GM15510 (cell line): ENCODE data around the gene TNPO1.
A peak's percentile ranks its signal among the peaks of the same experiment; 100 is the strongest.

Experiments used
- POLR2A ChIP-seq: IDR thresholded peaks from 3 replicates; pipeline ENCODE4 v1.6.1; 2011; ENCODE audit warnings: borderline replicate concordance; ENCODE audit not compliant: insufficient read length; ENCODE audit errors: extremely low read depth

TNPO1 gene

GRCh38 chr5:72841756-72842535 is 25.5 kb downstream of the TNPO1 start:
- no peak for TF ChIP-seq POLR2A

GRCh38 chr5:72842816-72843215 is 26.4 kb downstream of the TNPO1 start:
- TF ChIP-seq POLR2A, result no peak

GRCh38 chr5:72844218-72844603 is 27.8 kb downstream of the TNPO1 start:
- TF ChIP-seq POLR2A, result no peak

- no peak for TF ChIP-seq POLR2A
These were observed 29.4 kb downstream of the TNPO1 start for GRCh38 chr5:72845889-72846288.

- TF ChIP-seq POLR2A, result no peak
These were observed 30.0 kb downstream of the TNPO1 start for GRCh38 chr5:72846483-72846882.

- TF ChIP-seq POLR2A, result no peak
These were observed 31.0 kb downstream of the TNPO1 start for GRCh38 chr5:72847439-72847838.

- peak; percentile 96 for TF ChIP-seq POLR2A
These were observed 31.6 kb downstream of the TNPO1 start for GRCh38 chr5:72847989-72848473.

- peak; percentile 49 for TF ChIP-seq POLR2A
These were observed 32.3 kb downstream of the TNPO1 start for GRCh38 chr5:72848474-72849428.

- no peak for TF ChIP-seq POLR2A
These were observed 33.1 kb downstream of the TNPO1 start for GRCh38 chr5:72849546-72849945.

- TF ChIP-seq POLR2A, result no peak
These were observed 33.7 kb downstream of the TNPO1 start for GRCh38 chr5:72850113-72850512.

- no peak for TF ChIP-seq POLR2A
These were observed 35.9 kb downstream of the TNPO1 start for GRCh38 chr5:72852356-72852755.

- no peak for TF ChIP-seq POLR2A
These were observed 38.0 kb downstream of the TNPO1 start for GRCh38 chr5:72854419-72854818.

GRCh38 chr5:72855821-72856220 is 39.4 kb downstream of the TNPO1 start:
- no peak for TF ChIP-seq POLR2A

GRCh38 chr5:72857396-72857795 is 40.9 kb downstream of the TNPO1 start:
- TF ChIP-seq POLR2A, result no peak

GRCh38 chr5:72859127-72859526 is 42.7 kb downstream of the TNPO1 start:
- TF ChIP-seq POLR2A, result no peak

GRCh38 chr5:72860499-72860898 is 44.0 kb downstream of the TNPO1 start:
- TF ChIP-seq POLR2A, result no peak

- TF ChIP-seq POLR2A, result no peak
These were observed 55.0 kb downstream of the TNPO1 start for GRCh38 chr5:72871366-72872024.
